Activated T-helper 1 cell treated with Interleukin-2 at 50 U/mL for 16 hours (primary cell): ENCODE data around the gene RAB23.
A peak's percentile ranks its signal among the peaks of the same experiment; 100 is the strongest.

Source experiments
- DNase-seq: peaks from one replicate; pipeline ENCODE4 v3.0.0-alpha.2; 2020; ENCODE audit warnings: low read depth

The RAB23 gene

GRCh38 chr6:57180596-57180995 is 41.5 kb downstream of the RAB23 start:
- no peak for DNase-seq

- DNase-seq, result no peak
These were observed 44.4 kb downstream of the RAB23 start for GRCh38 chr6:57177545-57178265.

- no peak for DNase-seq
These were observed 47.6 kb downstream of the RAB23 start for GRCh38 chr6:57174511-57174907.

GRCh38 chr6:57173886-57174510 is 48.1 kb downstream of the RAB23 start:
- no peak for DNase-seq

GRCh38 chr6:57173056-57173885 is 48.8 kb downstream of the RAB23 start:
- DNase-seq, result no peak

GRCh38 chr6:57172136-57173055 is 49.7 kb downstream of the RAB23 start, which contains the start of gene BAG2:
Gene BAG2, plus strand, starts transcription at chr6:57172326. Its CDS starts 372 bp downstream, at chr6:57172698.
- DNase-seq, result peak; percentile 69

- DNase-seq, result no peak
These were observed 57.0 kb downstream of the RAB23 start for GRCh38 chr6:57165080-57165479.

- no peak for DNase-seq
These were observed 58.2 kb downstream of the RAB23 start for GRCh38 chr6:57163956-57164355.

GRCh38 chr6:57162516-57162915 is 59.6 kb downstream of the RAB23 start:
- DNase-seq, result no peak

GRCh38 chr6:57162028-57162427 is 60.1 kb downstream of the RAB23 start:
- no peak for DNase-seq

GRCh38 chr6:57159127-57159526 is 63.0 kb downstream of the RAB23 start:
- DNase-seq, result no peak

GRCh38 chr6:57158658-57159057 is 63.4 kb downstream of the RAB23 start:
- no peak for DNase-seq

GRCh38 chr6:57147955-57148858 is 73.9 kb downstream of the RAB23 start:
- no peak for DNase-seq

- DNase-seq, result no peak
These were observed 74.7 kb downstream of the RAB23 start for GRCh38 chr6:57147401-57147800.

- no peak for DNase-seq
These were observed 78.4 kb downstream of the RAB23 start for GRCh38 chr6:57143690-57144089.

GRCh38 chr6:57142178-57142525 is 80.0 kb downstream of the RAB23 start:
- DNase-seq, result no peak

- DNase-seq, result no peak
These were observed 80.5 kb downstream of the RAB23 start for GRCh38 chr6:57141451-57142177.

GRCh38 chr6:57138026-57138425 is 84.1 kb downstream of the RAB23 start:
- DNase-seq, result no peak

- DNase-seq, result no peak
These were observed 84.8 kb downstream of the RAB23 start for GRCh38 chr6:57137350-57137749.
